HG03378 (cell line): ENCODE measurements around the gene NABP1.
A peak's percentile ranks its signal among the peaks of the same experiment; 100 is the strongest.
"Not testable (repeated sequence)": the region's sequence is repeated elsewhere in the genome, so short reads cannot be mapped to it uniquely, and the experiment has no call there.

Source experiments
- ATAC-seq: cut with Tn5 transposase; IDR thresholded peaks from one replicate; pipeline ENCODE4 v1.9.1; 2021; ENCODE audit warnings: mild to moderate bottlenecking, moderate library complexity; ENCODE audit not compliant: unreplicated experiment

NABP1 gene, protein sequence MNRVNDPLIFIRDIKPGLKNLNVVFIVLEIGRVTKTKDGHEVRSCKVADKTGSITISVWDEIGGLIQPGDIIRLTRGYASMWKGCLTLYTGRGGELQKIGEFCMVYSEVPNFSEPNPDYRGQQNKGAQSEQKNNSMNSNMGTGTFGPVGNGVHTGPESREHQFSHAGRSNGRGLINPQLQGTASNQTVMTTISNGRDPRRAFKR

DNA sequence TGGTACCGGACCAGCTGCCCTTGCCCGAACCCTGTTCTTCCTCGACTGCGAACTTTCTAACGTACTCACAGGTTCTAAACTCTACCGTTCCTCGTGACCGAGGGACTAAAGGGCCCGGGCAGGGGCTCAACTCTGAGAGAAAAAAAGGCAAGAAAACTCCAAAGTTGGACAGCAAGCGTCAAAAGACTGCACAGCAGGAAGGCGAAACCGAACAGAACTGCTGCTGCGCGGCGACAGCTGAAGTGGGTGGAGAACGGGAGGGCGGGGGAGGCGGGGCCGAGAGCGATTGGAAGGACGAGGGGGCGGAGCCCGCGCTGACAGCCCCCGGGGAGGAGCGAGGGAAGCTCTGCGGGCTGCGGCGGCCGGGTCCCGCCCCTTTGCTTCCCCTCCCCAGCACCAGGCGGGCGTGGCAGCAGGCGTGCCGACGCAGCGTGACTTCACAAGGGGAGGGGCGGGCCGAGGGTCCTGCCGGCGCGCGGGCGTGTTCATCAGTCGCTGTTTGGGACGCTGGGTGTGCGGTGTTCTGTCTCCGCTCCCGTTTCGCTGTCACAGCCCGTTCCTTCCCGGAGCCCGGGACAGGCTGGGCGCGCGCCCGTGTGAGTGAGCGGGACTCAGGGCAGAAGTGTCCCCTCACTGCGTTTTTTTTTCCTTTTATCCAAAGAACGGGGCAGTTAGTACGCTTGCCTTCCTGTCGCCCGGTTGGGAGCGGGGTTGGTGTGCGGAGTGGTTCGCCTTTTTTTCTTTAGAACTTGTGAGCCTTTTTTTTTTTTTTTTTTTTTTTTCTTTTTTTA lies at the start of gene NABP1:
Gene NABP1 (plus strand): TSS at position 491 of the 791 bp plus-strand sequence. CDS start 479 bp downstream, outside the sequence.
- peak; percentile 45 for ATAC-seq

- ATAC-seq: peak; percentile 46
Observed at GRCh38 chr2:191629001-191629453, 48.9 kb upstream of the NABP1 start.

DNA sequence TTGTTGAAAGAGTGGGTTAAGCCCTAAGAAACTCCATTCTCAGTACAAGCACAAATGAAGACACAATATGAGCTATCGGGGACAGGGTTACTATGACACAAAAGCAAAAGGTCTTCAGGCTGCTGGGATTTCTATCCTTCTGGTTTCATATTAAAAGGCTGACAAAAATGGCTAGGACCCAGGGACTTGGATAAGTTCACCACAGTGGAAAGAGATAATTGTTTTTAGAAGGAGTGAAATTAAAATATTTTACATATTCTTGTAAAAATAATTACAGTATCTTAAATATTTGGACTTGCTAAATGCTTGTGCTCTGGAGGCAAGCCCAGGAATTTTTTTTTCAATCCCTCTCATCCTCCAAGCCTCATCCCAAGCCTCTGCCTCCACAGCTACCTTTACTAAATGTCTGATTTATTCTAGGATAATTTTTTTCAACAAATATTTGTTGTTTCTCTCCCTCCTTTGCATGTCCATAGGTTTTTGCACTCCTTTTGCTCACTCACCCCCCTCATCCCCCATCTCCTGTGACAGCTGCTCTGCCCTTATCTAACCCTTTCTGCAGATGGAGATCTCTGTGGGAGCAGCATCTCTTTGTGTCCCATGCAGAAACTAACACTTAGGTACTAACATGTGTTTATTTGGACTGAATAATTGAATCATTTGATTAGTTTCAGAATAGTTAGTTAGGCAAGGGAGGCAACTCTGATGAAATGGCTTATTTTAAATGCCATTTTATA lies 47.8 kb upstream of the NABP1 start:
- no peak for ATAC-seq

DNA sequence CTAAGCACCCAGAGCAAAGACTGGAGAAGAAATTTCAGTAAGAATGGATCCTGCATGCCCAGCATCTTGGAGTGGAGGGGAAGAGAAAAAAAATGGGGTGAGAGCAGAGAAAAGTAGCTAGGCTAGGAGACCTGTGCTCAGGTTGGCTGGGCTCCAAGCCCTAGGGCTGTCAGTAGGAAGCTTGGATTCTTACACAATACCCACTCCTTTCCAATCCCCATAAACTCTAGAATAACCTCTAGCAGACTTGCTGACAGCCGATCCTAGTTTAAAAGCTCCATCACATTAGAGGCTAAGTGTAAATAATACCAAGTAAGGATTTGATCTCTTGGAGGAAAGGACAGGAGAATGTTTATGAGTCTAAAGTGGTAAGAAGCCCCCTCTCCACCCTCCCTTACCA lies 46.2 kb upstream of the NABP1 start:
- ATAC-seq: no peak

DNA sequence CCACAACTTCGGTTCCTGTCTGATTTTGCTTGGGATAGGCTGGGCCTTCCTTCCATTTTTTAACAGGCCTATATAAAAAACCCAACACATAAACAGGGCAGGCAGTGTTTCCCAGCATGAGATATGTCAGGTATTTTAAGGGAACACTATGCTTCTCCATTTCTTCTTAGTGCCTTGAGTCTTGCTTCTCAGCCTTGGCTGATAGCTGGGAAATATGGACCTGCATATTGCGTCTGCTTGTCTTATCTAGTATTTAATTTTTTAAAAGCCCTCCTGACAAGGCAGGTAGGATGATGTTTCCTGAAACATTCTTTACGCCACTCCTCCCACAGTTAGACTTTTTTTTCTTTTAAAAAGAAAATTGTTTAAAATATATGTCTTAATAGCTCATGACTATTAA lies 45.5 kb upstream of the NABP1 start:
- no peak for ATAC-seq

DNA sequence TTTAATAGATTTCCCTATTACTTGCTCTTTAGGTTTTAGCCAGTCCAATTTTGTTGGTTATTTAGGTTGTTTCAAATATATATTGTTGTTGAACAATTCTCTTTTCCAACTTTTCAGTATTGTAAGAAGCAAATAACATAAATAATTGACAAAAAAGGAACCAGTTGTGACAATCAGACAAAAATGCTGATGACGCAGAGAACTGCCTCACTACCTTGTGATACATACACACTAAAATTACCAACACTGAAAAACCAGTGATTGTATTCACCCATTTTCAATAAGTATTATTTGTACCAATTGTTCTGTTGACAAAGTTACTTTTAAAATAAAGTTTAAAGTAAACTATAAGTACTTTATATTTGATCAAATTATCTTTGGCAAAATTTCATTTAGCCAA lies 43.1 kb upstream of the NABP1 start:
- no peak for ATAC-seq

GRCh38 chr2:191635333-191636234 lies 42.4 kb upstream of the NABP1 start:
- peak; percentile 90 for ATAC-seq

DNA sequence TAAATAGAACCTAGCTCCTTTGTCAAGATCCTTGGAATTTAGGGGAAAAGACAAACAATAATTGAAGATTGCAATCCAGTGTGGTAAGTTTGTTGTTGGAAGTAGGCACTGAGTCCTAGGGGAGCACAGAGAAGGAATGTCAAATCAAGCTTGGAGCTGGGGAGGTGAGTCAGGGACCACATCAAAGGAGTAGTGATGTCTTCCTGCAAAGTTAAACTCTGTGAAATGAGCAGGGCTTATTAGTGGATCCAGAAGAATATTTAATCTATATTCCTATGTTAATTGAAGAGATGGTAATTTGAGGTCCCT lies 41.7 kb upstream of the NABP1 start:
- no peak for ATAC-seq

GRCh38 chr2:191636586-191636985 lies 41.4 kb upstream of the NABP1 start:
- no peak for ATAC-seq

DNA sequence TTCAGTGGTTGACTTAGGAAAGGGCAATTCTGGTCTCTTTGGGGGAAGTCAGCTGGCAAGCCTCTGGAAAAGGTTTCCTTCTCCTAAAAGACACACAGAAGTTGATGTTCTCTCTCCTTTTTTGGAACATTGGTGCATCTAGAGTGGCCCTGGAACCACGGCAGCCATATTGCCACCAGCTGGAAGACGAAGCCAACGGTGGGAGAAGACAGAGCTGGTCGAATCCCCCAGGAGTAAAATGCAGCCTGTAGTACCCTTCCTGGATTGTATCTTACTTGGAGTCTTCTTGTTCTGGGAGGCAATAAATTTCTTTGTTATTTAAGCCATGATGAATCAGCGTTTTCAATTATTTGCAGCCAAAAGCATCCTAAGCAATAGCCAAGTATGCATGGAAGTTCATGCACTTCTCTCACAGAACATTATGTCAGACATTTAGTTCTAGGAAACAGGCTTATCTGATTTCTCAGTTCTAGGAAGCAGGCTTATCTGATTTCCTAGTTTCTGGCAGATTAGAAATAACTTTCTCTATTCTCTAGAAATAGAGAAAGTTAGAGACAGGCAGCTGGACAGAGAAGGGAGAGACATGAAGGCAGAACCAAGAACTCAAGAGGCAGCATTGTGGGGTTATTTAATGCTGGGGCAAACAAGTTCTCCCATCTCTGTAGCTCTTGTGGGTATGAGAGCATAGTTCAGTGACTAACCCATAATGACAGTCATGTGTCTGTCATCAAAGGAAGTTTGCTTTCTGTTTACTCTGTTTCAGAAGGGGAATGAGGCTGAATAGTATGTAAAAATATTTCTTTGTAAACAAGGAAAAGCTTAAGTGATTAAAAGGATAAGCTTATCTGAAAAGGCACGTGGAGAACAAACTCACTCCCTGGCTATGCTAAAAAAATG lies 40.5 kb upstream of the NABP1 start:
- ATAC-seq: peak; percentile 62

- ATAC-seq: no peak
Observed at GRCh38 chr2:191638079-191638801, 39.7 kb upstream of the NABP1 start.

GRCh38 chr2:191638802-191639172 lies 39.1 kb upstream of the NABP1 start:
- ATAC-seq: peak; percentile 38

DNA sequence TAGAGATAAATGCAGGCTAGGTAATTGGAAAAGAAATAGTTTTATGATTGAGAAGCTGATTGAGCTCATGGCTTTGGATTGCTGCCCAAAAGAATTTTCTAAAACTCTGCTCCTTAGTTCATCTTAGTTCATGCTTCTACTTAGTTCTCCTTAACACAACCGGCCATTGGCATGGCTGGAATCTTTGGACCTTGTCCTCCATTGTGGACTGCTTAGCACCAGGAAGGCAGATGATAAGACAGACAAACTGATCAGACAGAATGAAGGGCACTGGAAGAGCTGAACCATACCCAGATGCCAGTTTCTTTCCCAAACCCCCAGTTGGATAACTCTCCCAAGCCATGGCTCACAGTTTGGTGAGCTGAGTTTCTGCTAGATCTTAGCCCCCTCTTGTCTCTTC lies 36.3 kb upstream of the NABP1 start:
- no peak for ATAC-seq

DNA sequence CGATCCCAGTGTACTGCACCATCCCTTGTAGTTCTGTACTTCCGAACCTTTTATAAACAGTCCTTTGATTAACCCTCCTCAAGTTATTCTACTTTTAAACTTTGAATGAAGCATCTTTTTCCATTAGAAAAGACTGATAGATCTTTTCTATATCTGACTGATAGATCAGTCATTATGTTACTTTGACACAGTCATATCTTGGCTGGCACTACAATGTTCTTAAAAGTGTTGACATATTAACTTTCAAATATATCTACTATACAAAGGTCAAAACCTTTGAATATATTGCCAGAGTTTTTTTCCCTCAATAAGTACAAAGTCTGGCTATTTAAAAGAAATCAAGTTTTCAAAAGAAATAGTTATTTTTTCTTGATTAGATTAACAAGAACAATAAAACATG lies 35.4 kb upstream of the NABP1 start:
- peak; percentile 46 for ATAC-seq

- ATAC-seq: no peak
Observed at GRCh38 chr2:191643429-191643828, 34.5 kb upstream of the NABP1 start.

DNA sequence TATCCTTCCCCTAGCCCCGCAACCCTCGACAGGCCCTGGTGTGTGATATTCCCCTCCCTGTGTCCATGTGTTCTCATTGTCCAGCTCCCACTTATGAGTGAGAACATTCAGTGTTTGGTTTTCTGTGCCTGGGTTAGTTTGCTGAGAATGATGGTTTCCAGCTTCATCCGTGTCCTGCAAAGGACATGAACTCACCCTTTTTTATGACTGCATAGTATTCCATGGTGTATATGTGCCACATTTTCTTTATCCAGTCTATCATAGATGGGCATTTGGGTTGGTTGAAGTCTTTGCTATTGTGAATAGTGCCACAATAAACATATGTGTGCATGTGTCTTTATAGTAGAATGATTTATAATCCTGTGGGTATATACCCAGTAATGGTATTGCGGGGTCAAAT lies 33.3 kb upstream of the NABP1 start:
- ATAC-seq: not testable (repeated sequence)

- no peak for ATAC-seq
Observed at GRCh38 chr2:191645032-191645431, 32.9 kb upstream of the NABP1 start.

DNA sequence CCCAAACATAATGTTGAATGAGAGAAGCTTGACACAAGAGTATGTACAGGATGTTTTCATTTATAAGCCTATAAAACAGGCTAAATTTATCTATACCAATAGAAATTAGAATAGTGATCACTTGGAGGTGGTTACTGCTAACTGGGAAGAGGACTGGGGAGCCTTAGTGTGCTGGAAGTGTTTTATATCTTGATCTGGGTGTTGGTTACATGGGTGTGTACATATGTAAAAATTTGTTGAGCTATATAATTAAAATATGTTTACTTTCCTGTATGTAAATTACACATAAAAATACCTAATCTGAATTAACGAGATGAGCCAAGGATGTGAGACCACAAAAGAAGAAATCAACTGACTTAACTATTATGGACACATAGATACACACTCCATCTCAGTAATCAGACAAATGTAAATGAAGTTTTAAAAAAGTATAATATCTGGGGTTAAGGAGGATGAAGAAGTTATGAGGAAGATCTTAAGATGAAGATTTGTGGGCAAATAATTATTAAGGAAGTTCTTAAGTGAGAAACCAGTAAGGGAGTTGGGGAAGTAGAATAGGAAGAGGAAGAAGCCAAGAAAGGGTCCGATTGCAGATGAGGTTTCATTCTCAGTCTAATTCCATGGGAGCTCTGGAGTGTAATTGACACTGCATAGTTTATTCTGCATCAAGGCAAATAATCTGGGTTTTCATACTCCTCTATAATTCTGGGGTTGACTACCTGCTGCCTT lies 32.3 kb upstream of the NABP1 start:
- no peak for ATAC-seq
